DMS114 treated with DMSO at 0.1 percent for 48 hours (cell line): ENCODE data around the gene MX1.

Experiments used
- DNase-seq: peaks from one replicate; lab custom pipeline; 2025; ENCODE audit not compliant: unreplicated experiment; lab: John Stamatoyannopoulos, UW

The MX1 gene

DNA sequence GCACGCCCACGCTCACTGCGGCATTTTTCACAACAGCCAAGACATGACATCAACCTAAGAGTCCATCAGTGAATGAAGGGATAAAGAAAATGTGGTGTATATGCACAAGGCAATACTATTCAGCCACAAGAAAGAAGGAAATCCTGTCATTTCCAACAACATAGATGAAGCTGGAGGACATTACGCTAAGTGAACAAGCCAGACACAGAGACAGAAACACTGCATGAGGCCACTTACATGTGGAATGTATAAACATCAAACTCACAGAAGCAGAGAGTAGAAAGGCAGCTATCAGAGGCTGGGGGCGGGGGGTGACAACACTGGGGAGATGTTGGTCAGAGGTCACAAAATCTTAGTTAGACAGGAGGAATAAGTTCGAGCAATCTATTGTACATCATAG, 61.0 kb downstream of the MX1 start:
- DNase-seq = no peak

GRCh38 chr21:41488080-41488479, 62.0 kb downstream of the MX1 start:
- DNase-seq = no peak

DNA sequence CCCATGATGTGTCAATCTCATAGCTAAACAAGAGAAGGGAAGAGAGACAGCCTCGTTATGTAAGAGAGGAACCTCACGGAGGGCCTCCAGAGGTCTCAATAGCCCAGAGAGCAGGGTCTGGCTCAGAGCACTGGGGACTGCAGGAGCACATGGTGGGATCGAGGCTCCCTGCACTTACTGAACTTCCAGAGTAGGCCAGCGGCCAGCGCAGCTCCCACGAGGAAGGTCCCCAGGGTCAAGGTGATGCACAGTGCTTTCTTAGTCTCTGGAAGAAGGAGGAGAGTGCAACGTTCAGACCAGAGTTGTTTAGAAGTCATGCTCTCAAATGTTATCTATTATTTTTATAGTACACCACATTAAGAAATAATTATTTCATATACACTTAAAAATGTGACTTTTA, 63.3 kb downstream of the MX1 start:
- DNase-seq = no peak

DNA sequence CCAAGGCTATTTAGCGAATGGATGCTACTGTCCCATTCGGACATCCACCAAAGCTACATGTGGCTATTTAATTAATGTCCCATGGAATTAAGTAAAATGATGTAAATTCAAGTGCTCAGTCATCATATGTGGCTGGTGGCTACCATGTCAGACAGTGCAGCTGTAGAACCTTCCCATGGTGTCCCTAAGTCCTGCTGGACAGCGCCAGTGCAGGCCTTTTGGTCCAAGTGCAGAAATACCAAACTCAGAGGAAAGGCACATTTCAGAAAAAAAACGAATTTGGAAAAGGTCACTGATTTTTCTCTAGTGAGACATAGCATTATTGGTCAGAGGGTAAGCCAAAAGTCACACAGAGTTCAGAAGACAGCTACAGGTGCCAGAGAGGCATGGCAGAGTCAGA, 64.3 kb downstream of the MX1 start:
- DNase-seq = no peak

DNA sequence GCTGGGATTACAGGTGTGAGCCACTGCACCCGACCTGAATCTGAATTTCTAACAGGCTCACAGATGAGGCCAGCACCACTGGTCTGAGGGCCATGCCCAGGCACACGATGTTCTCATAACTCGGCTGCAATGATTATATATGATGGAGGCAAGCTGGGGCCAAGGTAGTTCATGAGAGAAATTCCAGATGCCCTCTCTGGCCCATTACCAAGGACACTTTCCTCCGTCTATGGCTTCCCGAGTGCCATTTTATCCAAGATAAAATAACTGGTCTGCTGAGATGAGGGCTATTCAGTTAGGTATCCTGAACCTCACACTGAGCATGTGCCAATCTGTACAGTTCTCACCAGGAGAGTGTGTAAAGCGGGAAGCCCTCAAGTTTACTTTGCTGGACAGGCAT, 65.4 kb downstream of the MX1 start:
- no peak for DNase-seq

- no peak for DNase-seq
Observed at GRCh38 chr21:41494242-41494641, 68.2 kb downstream of the MX1 start.

GRCh38 chr21:41497008-41497407, 71.0 kb downstream of the MX1 start:
- no peak for DNase-seq

- no peak for DNase-seq
Observed at GRCh38 chr21:41497788-41498187, 71.7 kb downstream of the MX1 start.

DNA sequence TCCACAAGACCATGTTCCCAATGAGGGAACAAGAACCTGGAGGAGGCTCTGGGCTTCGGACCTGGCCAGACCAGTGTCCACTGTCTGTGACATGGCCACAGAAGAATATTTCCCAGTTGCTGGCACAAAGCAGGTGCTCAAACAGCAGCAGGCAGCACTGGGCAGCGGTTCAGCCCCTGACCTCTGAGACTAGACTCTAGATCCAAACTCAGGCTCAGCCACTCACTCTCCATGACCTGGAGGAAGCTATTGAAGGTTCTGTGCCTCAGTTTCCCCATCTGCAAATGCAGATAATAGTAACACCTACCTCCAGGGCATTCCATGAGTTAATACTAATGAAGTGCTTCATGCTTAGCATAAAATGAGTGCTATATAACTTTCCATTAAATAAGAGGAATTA, 73.9 kb downstream of the MX1 start:
- DNase-seq = no peak

DNA sequence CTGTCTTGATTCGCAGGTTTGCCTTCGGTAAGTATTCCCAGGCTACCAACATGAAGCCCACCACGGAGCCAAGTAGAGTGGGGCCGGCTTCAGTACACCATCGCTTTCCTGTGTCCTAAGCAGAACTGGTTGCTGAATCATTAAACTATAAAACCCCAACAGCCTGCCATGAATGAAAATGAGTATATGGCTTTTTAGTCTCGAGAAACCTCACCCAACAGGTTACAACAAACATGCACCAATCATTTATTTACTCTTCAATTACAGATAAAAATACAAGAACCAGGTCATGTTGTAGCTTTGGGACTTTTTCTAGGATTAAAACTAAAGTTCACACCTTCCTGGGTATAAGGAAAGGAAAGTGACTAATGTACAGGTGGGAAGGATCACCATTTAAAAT, 74.3 kb downstream of the MX1 start:
- no peak for DNase-seq

- no peak for DNase-seq
Observed at GRCh38 chr21:41500931-41501381, 74.9 kb downstream of the MX1 start.

DNA sequence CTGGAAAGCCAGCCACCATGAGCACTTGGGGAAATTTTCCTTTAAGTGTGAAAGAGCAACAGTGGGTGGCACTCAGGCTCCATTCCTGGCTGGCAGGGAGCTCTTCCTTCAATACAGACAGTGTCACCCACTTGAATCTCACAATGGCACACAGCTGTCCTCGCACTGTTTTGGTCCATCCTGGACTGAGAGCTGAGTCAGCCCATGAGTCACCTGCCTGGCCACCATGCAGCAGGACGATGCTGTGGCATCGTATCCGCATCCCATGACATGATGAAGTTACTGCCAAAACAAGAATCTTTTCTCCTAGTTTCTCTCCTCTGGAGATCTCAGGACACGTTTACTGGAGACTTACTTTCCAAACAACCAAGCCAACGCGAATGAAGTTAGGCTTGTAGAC, 75.9 kb downstream of the MX1 start:
- no peak for DNase-seq

GRCh38 chr21:41503331-41503730, 77.3 kb downstream of the MX1 start:
- DNase-seq = no peak

GRCh38 chr21:41504030-41504429, 78.0 kb downstream of the MX1 start:
- no peak for DNase-seq

- DNase-seq = no peak
Observed at GRCh38 chr21:41506005-41506594, 80.1 kb downstream of the MX1 start.

DNA sequence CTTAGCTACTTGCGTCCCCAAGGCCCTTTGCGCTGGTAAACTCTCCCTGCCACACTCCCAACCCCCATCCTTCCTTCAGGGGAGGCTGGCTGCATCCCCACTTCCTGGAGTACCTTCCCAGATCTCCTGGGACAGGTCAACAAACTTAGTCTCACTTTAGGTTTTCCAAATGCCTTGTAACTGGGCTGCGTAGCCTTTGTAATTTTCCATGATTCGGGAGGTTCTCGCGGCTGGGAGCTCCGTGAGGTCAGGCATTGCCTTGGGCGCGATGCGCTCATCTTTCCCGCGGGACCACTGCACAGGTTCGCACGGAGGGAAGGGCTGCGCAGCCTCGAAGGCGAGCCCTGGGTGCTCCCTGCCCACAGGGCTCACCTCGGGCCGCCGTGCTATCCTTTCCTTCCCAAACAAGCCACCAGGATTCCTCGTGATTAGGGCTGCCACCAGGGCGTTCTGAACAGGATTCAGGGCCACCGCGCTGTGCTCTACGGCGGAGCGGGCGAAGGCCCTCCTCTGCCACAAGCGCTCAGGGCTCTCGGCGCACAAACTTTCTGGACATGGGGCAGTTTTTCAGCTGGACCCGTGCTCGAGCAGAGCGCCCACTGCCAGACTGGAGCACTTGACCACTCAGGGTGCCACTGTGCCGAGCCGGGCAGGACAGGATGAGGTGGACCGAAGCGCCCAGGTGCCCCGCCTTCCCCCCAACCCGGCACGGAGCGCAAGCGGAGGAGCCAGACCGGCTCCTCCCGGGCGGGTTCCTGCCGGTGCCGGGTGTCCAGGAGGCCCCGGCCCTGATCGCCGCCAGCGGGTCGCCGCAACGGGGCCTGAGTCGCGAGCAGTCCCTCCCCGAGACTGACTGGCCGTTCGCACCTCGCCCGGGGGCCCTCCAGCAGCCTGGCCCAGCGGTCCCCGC, 80.8 kb downstream of the MX1 start:
- no peak for DNase-seq

DNA sequence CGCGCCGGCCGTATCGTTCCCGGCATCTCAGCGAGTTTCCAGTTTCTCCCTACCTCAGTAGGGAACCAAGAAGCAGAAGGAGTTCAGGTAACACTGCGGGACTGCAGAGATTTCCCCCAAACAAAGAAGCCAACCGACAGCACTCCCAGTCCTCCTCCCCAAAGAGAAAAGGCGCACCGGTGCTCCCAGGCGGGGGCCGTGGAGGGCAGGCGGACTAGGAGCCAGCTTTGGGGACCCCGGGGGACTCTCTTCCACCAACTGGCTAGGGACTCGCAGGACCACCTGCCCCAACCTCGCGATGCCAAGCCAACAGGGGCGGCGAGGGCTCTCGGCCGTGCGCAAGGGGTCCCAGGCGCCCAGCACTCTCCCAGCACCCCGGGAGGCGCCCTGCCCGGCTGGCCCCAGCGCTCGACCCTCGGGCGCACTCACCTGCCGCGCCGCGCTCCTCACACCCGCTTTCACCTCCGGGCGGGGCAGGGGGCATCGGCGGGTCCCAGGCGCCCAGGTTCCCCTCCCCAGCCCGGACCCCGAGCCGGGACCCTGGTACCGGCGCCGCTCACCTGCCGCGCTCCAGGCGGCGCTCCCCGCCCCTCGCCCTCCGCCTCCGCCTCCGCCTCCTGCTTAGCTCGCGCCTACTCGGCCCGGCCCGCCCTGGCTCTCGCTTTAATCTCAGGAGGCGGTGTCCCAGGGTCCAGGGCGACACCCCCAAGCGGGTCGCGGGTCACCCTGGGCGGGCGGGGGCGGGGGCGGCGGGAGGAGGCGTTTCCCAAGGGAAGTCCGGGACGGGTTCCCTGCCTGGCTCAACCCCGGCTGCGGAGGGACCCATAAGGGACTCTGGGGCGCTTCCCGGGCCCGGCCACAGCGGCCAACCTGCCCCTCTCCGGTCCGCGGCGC, 81.7 kb downstream of the MX1 start, which contains the start of gene TMPRSS2:
TMPRSS2 (minus strand) TSS at position 638 of the 894 bp plus-strand sequence. CDS start 10,025 bp downstream, outside the sequence.
- DNase-seq = no peak

DNA sequence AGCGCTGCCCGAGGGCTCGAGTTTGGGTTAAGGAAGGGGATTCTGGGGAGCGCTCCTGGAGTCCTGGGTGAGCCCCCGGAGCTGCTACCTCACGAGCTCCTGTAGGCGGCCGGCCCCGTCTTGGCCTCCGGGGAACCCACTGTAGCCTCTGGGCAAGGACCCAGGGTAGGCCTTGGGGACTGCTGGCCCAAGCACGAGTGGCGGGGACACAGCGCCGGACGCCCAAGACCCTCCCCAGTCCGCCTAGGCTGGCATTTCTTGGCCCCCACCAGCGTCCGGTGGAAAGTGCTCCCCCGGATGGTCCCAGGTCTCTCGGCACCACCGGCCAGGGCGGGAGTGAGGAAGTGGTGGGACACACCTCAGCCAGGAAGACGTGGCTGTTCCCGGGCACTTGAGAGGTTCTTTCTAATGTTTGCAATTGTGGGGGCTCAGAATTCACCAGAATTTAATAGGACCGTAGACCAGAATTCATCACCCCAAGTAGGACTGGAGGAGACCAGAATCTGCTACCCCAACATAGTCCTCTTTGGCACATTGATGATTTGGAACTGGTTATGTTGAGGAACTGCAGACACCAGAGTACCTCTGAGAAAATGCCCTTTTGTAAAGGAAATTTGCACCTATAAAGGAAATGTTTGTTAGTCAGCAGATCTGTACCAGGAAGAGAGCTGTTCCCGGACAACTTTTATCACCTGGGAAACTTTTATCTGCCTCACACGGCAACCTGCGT, 82.5 kb downstream of the MX1 start:
- no peak for DNase-seq
